ENCODE results near the gene SRGAP1.

- TF ChIP-seq EGR1 (IDR thresholded peaks at IDR 0.05; ENCODE audit: borderline replicate concordance, low read depth, low read length) (no peak), EZH2 (IDR thresholded peaks at IDR 0.05; ENCODE audit: low read depth, low read length, severe bottlenecking) (no peak)
Measured at GRCh38 chr12:64123448-64123847, 278.9 kb downstream of the SRGAP1 start.
